Inflammatory macrophage treated with lipopolysaccharide for 4 hours (primary cell): ENCODE measurements around the gene SLC6A20.
A peak's percentile ranks its signal among the peaks of the same experiment; 100 is the strongest.
"Not testable (repeated sequence)": the region's sequence is repeated elsewhere in the genome, so short reads cannot be mapped to it uniquely, and the experiment has no call there.

Experiments used
- DNase-seq: peaks from one replicate; pipeline ENCODE4 v3.0.0-alpha.2; 2020

The SLC6A20 gene

GRCh38 chr3:45777111-45777745 is 19.1 kb downstream of the SLC6A20 start:
- no peak for DNase-seq

GRCh38 chr3:45776611-45777010 is 19.7 kb downstream of the SLC6A20 start:
- no peak for DNase-seq

GRCh38 chr3:45776301-45776595 is 20.1 kb downstream of the SLC6A20 start:
- no peak for DNase-seq

DNA sequence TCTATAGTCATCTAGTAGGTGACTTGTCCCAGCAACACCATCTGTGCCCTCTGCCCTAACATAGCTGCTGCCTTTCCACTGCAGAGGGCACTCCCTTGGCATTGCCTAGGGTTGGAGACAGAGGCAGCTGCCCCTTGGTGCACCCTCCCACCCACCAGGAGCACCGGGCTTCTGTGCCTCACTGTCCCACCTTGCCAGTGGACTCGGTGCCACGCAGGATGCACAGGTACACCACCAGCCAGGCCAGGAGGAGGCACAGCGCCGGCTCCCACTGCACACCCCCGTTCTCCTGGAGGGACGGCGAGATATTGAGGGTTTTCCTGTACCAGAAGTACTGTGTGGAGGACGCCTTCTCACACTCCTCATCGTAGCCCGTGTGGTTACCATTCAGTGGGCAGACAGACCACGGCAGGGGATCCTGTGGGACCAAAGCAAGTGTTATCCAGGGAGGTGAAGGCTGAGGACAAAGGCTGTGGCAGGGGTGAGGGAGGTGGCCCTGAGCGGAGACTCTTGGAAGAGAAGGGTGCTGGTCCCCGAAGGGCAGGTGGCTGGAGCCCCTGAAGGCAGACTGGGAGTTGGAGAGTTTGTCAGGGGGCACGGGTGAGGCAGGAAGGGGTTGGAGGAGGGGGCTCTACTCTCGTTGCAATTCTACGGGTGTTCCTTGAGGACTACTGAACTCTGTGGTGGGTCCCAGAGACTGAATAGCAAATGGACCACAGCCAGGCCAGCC is 20.6 kb downstream of the SLC6A20 start:
- DNase-seq, result no peak

GRCh38 chr3:45774581-45775521 is 21.5 kb downstream of the SLC6A20 start:
- no peak for DNase-seq

DNA sequence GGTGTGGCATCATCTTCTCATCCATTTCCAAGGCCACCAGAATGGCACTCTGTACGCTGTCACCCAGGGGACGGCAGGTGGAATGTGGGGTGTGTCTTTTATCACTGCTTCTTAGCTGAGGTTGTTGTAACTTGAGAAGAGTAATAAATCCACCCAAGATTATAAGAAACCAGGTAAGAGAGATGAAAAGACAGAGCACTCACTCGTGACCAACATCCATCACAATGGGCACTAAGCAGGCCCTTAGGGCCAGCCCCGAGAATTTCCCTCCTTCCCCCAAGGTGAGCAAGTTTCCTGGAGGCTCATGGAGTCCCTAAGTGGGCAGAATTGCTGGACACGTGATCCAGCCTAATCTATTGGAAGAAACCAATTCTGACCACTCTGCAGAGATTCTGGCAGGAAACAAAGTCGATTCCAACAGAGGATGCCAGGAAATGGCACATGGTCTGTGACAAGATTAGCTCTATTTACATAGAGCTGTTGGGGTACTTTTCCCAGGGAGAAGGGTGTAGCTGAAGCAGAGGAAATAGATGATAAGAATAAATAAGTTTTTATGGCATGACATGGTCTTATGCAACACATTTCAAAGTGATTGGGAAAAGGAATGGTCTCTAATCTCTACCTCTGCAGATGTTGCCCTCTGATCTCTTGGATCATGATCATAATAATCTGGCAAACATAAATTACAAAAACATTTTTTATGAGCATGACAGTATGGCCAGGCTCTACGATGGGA is 22.5 kb downstream of the SLC6A20 start:
- no peak for DNase-seq

DNA sequence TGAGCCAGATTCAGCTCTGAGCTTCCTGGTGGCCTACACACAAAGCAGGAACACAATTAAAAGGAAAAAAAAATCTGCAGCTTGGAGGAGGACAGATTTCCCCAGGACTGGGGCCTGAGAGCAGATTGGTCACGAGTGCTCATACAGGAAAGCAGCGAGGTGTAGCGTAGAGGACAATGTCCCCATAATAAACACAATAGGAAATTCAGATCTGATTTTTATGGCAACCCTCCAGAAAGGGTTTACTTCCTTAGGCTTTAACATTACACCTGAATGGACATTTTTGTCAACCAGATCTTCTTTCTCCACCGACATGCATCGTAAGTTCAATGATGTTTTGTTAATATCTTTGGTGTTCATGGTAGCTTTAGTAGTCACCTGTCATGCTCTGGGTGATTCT is 23.3 kb downstream of the SLC6A20 start:
- DNase-seq, result no peak

GRCh38 chr3:45772341-45773035 is 23.8 kb downstream of the SLC6A20 start:
- DNase-seq, result no peak

DNA sequence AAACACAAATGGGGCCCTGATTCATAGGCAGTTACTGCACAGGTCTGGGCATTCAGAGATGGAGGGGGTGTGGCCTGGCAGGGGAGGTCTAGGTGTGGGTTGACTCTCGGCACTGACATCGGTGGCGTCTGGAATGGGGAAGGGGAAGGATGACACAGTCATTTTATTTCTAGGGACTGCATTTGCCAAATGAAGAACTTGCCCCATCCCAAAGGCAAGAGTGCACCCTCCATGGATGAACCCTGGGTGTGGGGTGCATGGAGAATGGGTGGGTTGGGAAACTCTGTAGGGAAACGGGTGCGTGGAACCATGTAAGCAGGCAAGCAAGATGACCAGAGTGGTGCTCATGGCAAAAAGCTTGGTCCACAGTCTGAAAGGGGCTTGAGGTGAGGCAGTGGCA is 24.5 kb downstream of the SLC6A20 start:
- no peak for DNase-seq

GRCh38 chr3:45771166-45771775 is 25.1 kb downstream of the SLC6A20 start:
- no peak for DNase-seq

DNA sequence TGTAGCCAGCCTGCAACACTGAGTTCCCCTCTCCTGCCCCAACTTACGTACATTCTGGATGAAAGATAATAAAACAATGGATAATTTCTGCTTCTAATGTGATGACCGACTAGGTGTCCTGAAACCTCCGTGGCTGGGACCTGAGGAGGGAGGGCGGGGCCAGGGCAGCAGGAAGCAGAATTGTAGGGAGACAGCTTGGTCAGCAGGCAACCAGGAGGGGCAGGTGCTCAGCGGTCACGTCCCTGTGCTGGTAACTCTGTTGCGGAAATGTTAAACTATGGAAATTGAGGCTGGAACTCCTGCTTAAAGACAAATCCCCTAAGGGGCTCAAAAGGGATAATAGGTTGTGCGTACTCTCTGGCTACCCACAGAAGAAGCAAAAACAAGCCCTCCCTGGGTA is 30.4 kb downstream of the SLC6A20 start:
- DNase-seq, result no peak

DNA sequence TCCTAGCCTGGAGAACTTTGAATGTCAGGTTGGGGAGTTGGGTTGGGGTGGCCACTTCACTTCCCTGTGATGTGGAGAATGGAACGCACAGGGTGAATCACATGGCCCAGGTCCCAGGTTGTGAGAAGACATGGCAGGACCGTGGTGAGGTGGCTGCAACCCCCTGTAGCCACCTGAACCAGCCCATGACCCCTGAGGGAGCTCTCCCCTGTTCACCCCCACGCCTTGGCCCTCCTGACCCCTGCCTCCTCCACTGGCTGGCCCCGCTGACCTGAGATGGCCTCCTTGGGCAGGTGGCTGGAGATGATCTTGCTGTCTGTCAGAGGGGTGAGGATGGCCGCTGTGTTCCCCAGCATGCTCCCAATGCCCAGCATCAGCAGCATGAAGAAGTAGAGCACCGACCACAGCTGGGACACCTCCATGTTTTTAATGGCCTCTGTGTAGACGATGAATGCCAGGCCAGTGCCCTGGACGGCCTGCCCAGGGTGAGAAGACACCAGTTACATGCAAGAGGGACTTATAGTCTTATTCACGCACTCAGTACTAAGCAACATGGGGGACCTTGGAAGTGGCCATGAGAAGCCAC is 31.0 kb downstream of the SLC6A20 start:
- DNase-seq, result no peak

DNA sequence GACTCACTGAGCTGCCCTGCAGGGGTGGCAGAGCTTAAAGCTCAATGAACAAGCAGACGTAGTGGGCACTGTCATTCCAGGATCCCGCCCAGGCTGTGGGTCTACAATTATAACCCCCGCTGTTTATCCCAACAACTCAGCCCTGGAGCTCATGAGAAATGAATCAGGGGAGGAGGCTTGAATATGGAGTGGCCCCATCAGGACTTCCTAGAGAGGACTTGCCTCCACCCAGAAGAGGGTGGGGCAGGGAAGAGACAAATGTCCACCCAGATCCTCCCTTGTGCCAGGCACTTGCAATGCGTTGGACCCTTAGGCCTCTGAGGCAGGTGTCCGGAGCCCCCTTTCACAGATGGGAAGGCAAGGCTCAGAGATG is 33.0 kb downstream of the SLC6A20 start:
- no peak for DNase-seq

DNA sequence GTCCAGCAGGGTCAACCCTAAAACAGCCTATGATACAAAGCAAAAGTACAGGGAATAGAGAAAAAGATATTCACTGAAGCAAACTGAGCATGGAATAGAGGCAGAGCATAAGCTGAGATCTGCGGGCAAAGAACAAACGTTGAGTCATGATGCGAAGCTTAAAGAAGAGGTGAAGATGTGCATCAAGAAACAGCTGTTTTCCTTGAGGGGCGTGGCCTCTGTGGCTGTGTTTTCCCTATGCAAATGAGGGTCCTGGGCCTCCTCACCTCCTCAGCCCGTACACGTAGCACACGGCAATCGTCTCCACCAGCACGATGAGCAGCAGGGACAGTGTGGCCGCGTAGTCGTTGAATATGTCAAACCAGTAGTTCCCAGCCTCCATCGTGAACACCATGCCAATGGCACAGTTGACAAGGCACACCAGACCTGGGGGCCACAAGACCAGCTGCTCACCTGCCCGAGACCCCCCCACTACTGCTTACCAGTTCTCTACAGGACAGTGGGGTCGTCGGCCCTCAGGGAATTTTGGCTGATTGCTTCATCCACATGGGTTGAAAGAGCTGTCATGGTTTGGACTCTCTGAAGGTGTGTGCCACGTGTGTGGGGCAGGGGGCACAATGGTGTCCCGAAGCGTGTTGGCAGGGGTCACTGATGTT is 33.6 kb downstream of the SLC6A20 start:
- no peak for DNase-seq

DNA sequence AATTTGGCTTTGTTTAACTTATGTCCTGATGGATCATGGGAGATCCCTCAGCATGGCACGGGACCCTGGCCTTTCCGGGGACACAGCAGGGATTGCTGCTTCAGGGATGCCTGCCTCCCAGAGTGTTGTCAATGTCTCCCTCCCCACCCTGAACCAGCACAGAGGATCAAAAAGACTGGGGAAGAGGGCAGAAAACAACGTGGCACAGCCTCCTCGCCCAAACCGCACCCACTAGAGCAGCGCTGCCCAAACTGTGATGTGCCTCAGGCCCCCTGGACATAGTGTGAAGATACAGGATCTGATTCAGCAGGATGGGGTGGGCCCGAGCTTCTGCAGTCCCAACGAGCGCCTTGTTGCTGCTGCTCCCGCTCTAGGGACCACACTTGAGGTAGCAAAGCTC is 34.5 kb downstream of the SLC6A20 start:
- DNase-seq, result no peak

DNA sequence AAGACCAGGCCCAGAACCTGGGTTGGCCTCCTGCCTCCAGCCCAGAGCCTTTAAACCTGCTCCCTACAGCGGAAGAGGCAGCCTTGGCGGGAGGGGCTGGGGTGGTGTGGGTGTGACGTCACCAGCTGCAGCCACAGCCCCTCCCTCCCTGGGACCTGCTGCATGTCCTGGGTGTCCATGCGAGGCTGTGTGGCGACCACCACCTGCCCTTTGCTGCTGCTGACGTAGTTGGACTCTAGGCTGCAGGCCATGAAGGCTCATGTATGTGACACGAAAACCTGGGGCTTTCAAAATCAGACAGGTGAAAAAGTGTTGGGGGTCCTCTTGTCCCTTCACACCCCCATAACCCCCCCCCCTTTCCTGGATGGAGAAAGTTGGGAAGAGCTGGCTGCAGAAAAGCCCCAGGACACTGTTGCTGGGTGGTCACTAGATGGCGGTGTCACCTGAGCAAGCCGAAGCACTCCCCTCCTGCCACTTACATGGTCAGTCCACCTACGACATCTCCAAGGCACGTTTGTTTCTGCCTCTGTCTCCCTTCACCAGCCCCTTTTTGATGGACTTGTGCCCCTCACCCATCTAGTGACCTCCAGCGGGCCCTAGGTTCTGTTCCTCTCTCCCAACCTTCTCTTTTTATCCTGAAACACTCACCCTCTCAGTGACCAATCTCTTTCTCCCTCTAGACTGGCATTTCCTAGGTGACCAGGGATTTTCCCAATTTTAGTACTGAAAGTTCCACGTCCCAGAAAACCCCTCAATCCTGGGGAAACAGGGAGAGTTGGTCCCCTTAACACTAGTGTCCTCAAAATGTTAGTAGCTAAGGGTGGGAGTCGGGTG is 35.2 kb downstream of the SLC6A20 start:
- peak; percentile 48 for DNase-seq

DNA sequence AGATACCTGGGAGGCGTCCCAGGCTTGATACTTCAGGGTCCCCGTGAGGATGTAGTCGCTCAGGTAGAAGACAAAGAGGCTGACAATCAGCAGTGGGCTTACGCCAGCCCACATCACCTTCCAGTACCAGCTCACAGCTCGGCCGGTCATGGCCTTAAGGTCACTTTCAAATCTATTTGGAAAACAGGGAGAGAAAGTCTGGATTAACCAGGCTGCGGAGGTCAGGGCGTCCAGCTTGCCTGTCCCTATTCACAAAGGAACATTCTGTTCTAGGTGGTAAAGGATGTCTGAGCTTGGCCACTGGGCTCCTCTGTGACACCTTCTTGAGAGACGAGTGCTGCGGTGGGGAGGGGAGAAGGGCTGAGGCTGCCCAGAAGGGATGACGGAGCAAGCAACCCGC is 36.5 kb downstream of the SLC6A20 start:
- DNase-seq, result no peak

GRCh38 chr3:45758871-45759270 is 37.5 kb downstream of the SLC6A20 start:
- no peak for DNase-seq

DNA sequence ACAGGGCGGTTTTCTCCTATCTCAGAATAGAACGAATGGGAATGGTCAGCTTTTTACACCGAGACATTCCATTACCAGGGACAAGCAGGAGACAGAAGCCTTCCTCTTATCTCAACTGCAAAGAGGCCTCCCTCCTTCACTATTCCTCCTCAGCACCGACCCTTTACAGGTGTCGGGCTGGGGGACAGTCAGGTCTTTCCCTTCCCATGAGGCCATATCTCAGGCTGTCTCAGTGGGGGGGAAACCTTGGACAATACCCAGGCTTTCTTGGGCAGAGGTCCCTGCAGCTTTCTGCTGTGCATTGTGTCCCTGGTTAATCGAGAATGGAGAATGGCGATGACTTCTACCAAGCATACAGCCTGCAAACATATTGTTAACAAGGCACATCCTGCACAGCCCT is 39.2 kb downstream of the SLC6A20 start:
- not testable (repeated sequence) for DNase-seq

- DNase-seq, result no peak
These were observed 40.3 kb downstream of the SLC6A20 start for GRCh38 chr3:45756055-45756454.
